ENCODE data around the gene NEXMIF. TPM values are rescaled to one million over a fixed set of nuclear protein-coding genes. Genes with fewer than 3 reads are reported as not detected.

Gene NEXMIF
- total and polyA plus RNA-seq, 2 of the 8 experiments (the other 6 are each of a cell fraction or from before 2014, with no cell fraction given), result 0.18 to 0.73 TPM

DNA sequence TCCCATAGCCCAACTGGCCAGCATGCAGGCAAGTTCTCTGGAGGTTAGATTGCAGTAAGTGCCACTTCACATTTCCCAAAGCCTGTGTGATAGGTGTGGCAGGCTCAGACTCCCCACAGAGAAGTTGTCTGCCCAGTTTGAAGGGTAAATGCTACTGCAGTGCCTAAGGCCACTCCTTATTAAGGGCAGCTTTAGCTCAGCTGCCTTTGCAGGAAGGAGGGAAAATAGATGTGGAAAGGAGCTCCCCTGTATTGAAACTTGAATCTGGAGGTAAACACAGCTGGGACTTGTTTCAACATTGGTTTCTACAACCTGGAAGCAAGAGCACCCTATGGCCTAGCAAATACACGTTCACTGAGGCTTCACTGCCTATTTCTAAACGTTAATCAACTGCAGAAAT lies 22.4 kb downstream of the NEXMIF start:
- no peak overlapping the region for H3K23ac ChIP-seq (ENCODE audit: insufficient read length)
- H3K14ac ChIP-seq (ENCODE audit: insufficient read length), result no peak overlapping the region
- no peaks in the 10 kb centered on the region for H4K20me1 ChIP-seq (replicated peaks in 1 of 2; ENCODE audit: control insufficient read depth in 1 of 2, insufficient read depth in 2 of 2, low read length in 2 of 2)
- H3K4me2 ChIP-seq (ENCODE audit: insufficient read depth in 1 of 2, low read depth in 2 of 2, low read length in 2 of 2), result no peak overlapping the region
- FAIRE-seq, result no peak
- H2BK20ac ChIP-seq (ENCODE audit: low read length), result no peak overlapping the region
- no peak overlapping the region for H2AFZ ChIP-seq (ENCODE audit: low read length)
- H3K79me1 ChIP-seq (ENCODE audit: low read depth, low read length), result no peaks in the 10 kb centered on the region
- WGBS, 2 experiments (ENCODE audit: extremely low coverage in 1 of 2, insufficient coverage in 1 of 2, insufficient read length in 1 of 2, insufficient replicate concordance in 2 of 2, low coverage in 1 of 2, low lambda C conversion rate in 2 of 2, missing lambda C conversion rate in 1 of 2), result 83% methylated on average over 2 of the region's 2 CpGs; no CpG with 5 or more reads in 1 of the 2 experiments
- H4K5ac ChIP-seq (ENCODE audit: insufficient read length, low read depth, low read length), result no peak overlapping the region
- H2BK12ac ChIP-seq (ENCODE audit: low read depth, low read length), result no peak overlapping the region
- no peak overlapping the region for H4K8ac ChIP-seq (ENCODE audit: extremely low read depth, insufficient read depth, low read length)
- no peak overlapping the region for H2AK5ac ChIP-seq (ENCODE audit: low read depth, low read length)
- no peak overlapping the region for H4K91ac ChIP-seq (replicated peaks; ENCODE audit: insufficient read length, low read length)
- H3K4ac ChIP-seq (replicated peaks; ENCODE audit: insufficient read length, low read depth, low read length), result no peak overlapping the region
- H3K4me3 ChIP-seq (ENCODE audit: extremely low read depth in 1 of 4, insufficient read depth in 2 of 4, low read depth in 3 of 4, low read length in 4 of 4), result no peak overlapping the region
- no peak overlapping the region for H3K18ac ChIP-seq (ENCODE audit: extremely low read depth, low read length)
- peaks cover 0 to 2% (median 0%) of the 10 kb centered on the region in 4 experiments; a peak in 1 of 7 replicates for H3K4me1 ChIP-seq (replicated peaks in 1 of 4; ENCODE audit: control insufficient read depth in 3 of 4, insufficient read depth in 4 of 4, low read length in 3 of 4)
- ChIA-PET POLR2A (ENCODE audit: partially characterized antibody) (no interaction called here), CTCF (ENCODE audit: partially characterized antibody) (no interaction called here)
- H3K27me3 ChIP-seq (replicated peaks in 1 of 4; ENCODE audit: control insufficient read depth in 3 of 4, extremely low read depth in 1 of 4, insufficient read depth in 3 of 4, low read length in 3 of 4), result no peaks in the 10 kb centered on the region
- no peak overlapping the region for H3K27ac ChIP-seq (ENCODE audit: low read depth, low read length)
- H3K56ac ChIP-seq (replicated peaks; ENCODE audit: insufficient read length, low read depth, low read length), result no peak overlapping the region
- no peak overlapping the region for H3K9ac ChIP-seq (replicated peaks in 1 of 4; ENCODE audit: extremely low read depth in 1 of 4, low read depth in 3 of 4, low read length in 3 of 4)
- no peak overlapping the region for H2BK15ac ChIP-seq (ENCODE audit: low read length)
- H3K79me2 ChIP-seq (ENCODE audit: control insufficient read depth in 1 of 2, insufficient read depth in 2 of 2, low read length in 2 of 2), result no peaks in the 10 kb centered on the region
- no peak for DNase-seq (ENCODE audit: low read depth in 1 of 2, low spot score in 2 of 2)
- H3K23me2 ChIP-seq (ENCODE audit: low read depth, low read length), result no peaks in the 10 kb centered on the region
- H3K36me3 ChIP-seq (ENCODE audit: control insufficient read depth in 2 of 4, insufficient read depth in 4 of 4, low read length in 3 of 4), result no peaks in the 10 kb centered on the region
- no peak overlapping the region for H2BK120ac ChIP-seq (replicated peaks; ENCODE audit: low read depth, low read length)
- no peak overlapping the region for H2BK5ac ChIP-seq (ENCODE audit: low read depth, low read length)
- H3K9me3 ChIP-seq (ENCODE audit: insufficient read depth in 2 of 2, low read depth in 1 of 2, low read length in 1 of 2), result no peaks in the 10 kb centered on the region
- TF ChIP-seq, protein P1, sequence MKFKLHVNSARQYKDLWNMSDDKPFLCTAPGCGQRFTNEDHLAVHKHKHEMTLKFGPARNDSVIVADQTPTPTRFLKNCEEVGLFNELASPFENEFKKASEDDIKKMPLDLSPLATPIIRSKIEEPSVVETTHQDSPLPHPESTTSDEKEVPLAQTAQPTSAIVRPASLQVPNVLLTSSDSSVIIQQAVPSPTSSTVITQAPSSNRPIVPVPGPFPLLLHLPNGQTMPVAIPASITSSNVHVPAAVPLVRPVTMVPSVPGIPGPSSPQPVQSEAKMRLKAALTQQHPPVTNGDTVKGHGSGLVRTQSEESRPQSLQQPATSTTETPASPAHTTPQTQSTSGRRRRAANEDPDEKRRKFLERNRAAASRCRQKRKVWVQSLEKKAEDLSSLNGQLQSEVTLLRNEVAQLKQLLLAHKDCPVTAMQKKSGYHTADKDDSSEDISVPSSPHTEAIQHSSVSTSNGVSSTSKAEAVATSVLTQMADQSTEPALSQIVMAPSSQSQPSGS (IDR thresholded peaks at IDR 0.05; ENCODE audit: low read length), result no peak
- TF ChIP-seq JUND (IDR thresholded peaks at IDR 0.05; ENCODE audit: low read length), result no peak
- TF ChIP-seq NANOG (IDR thresholded peaks at IDR 0.05; ENCODE audit: insufficient read depth, low read depth, low read length, poor library complexity, severe bottlenecking), result no peak
- no peak for TF ChIP-seq RAD21 (IDR thresholded peaks at IDR 0.05 in 1 of 2, conservative IDR thresholded peaks at IDR 0.05 in 1 of 2; ENCODE audit: low read depth in 2 of 2, low read length in 2 of 2)
- no peak for TF ChIP-seq SIN3A (conservative IDR thresholded peaks at IDR 0.05 in 1 of 2, IDR thresholded peaks at IDR 0.05 in 1 of 2; ENCODE audit: low read depth in 1 of 2, low read length in 2 of 2)
- TF ChIP-seq TEAD4 (IDR thresholded peaks at IDR 0.05; ENCODE audit: low read depth, low read length), result no peak
- no peak for TF ChIP-seq YY1 (IDR thresholded peaks at IDR 0.05; ENCODE audit: low read depth, low read length)
- no peak for TF ChIP-seq CTCF (IDR thresholded peaks at IDR 0.05; ENCODE audit: control extremely low read depth in 1 of 3, insufficient read depth in 1 of 3, low read depth in 1 of 3, low read length in 3 of 3)
- no peak for TF ChIP-seq GABPA (IDR thresholded peaks at IDR 0.05; ENCODE audit: borderline replicate concordance, insufficient read depth, low read length)
